ES-I3 (cell line): ENCODE measurements around the gene PLEKHA4.
A peak's percentile ranks its signal among the peaks of the same experiment; 100 is the strongest.

ENCODE experiments used
- H3K36me3 ChIP-seq: 2 replicates; pipeline ENCODE4 v1.6.1; 2013; ENCODE audit warnings: mild to moderate bottlenecking, low read length, control low read depth, moderate library complexity; ENCODE audit not compliant: insufficient read depth
- H3K4me1 ChIP-seq: 2 replicates; pipeline ENCODE4 v1.6.1; 2013; ENCODE audit warnings: mild to moderate bottlenecking, control low read depth, low read length; ENCODE audit not compliant: insufficient read depth
- H3K9ac ChIP-seq: 2 replicates; pipeline ENCODE4 v1.6.1; 2013; ENCODE audit warnings: low read depth, mild to moderate bottlenecking, low read length, moderate library complexity
- H3K9me3 ChIP-seq: 2 replicates; pipeline ENCODE4 v1.6.1; 2013; ENCODE audit warnings: mild to moderate bottlenecking, low read length, moderate library complexity; ENCODE audit not compliant: control insufficient read depth, insufficient read depth

Gene PLEKHA4

GRCh38 chr19:48814895-48815294, 53.5 kb downstream of the PLEKHA4 start:
- Histone ChIP-seq H3K9me3 (no peaks in the 10 kb centered on the region), H3K4me1 (peaks cover 3% of the 10 kb centered on the region), H3K9ac (no peak overlapping the region), H3K36me3 (no peaks in the 10 kb centered on the region)

- peaks cover 5% of the 10 kb centered on the region for H3K4me1 ChIP-seq
- no peaks in the 10 kb centered on the region for H3K9me3 ChIP-seq
- no peaks in the 10 kb centered on the region for H3K36me3 ChIP-seq
- no peak overlapping the region for H3K9ac ChIP-seq
These were observed 55.1 kb downstream of the PLEKHA4 start for GRCh38 chr19:48813123-48813913.

GRCh38 chr19:48812094-48812929, 56.1 kb downstream of the PLEKHA4 start:
- Histone ChIP-seq H3K9me3 (no peaks in the 10 kb centered on the region), H3K4me1 (peaks cover 5% of the 10 kb centered on the region), H3K9ac (peak overlapping the region; percentile 42; the same call in 1 of the 2 replicates), H3K36me3 (no peaks in the 10 kb centered on the region)

- Histone ChIP-seq H3K4me1 (peaks cover 10% of the 10 kb centered on the region), H3K9ac (peak overlapping the region; percentile 56; the same call in 1 of the 2 replicates), H3K36me3 (no peaks in the 10 kb centered on the region), H3K9me3 (no peaks in the 10 kb centered on the region)
These were observed 58.3 kb downstream of the PLEKHA4 start for GRCh38 chr19:48810151-48810550.

GRCh38 chr19:48807590-48808308, 60.7 kb downstream of the PLEKHA4 start:
- peaks cover 10% of the 10 kb centered on the region for H3K4me1 ChIP-seq
- no peaks in the 10 kb centered on the region for H3K36me3 ChIP-seq
- no peak overlapping the region; the same call in 1 of the 2 replicates for H3K9ac ChIP-seq
- H3K9me3 ChIP-seq: no peaks in the 10 kb centered on the region

GRCh38 chr19:48806818-48807589, 61.4 kb downstream of the PLEKHA4 start:
- Histone ChIP-seq H3K36me3 (no peaks in the 10 kb centered on the region), H3K4me1 (peaks cover 10% of the 10 kb centered on the region), H3K9ac (peak overlapping the region; percentile 17; the same call in 1 of the 2 replicates), H3K9me3 (no peaks in the 10 kb centered on the region)

GRCh38 chr19:48806518-48806817, 61.9 kb downstream of the PLEKHA4 start:
- Histone ChIP-seq H3K9me3 (no peaks in the 10 kb centered on the region), H3K4me1 (peaks cover 10% of the 10 kb centered on the region), H3K9ac (no peak overlapping the region), H3K36me3 (no peaks in the 10 kb centered on the region)

- Histone ChIP-seq H3K36me3 (no peaks in the 10 kb centered on the region), H3K4me1 (peaks cover 10% of the 10 kb centered on the region), H3K9ac (no peak overlapping the region), H3K9me3 (no peaks in the 10 kb centered on the region)
These were observed 63.0 kb downstream of the PLEKHA4 start for GRCh38 chr19:48805452-48805851.

GRCh38 chr19:48804496-48804895, 63.9 kb downstream of the PLEKHA4 start:
- Histone ChIP-seq H3K9me3 (no peaks in the 10 kb centered on the region), H3K4me1 (peaks cover 7% of the 10 kb centered on the region; the same call in 1 of the 2 replicates), H3K9ac (no peak overlapping the region), H3K36me3 (no peaks in the 10 kb centered on the region)

- peaks cover 17% of the 10 kb centered on the region for H3K4me1 ChIP-seq
- no peaks in the 10 kb centered on the region for H3K9me3 ChIP-seq
- H3K36me3 ChIP-seq: no peaks in the 10 kb centered on the region
- H3K9ac ChIP-seq: no peak overlapping the region
These were observed 65.8 kb downstream of the PLEKHA4 start for GRCh38 chr19:48802623-48803022.

GRCh38 chr19:48799358-48800300, 68.8 kb downstream of the PLEKHA4 start:
- Histone ChIP-seq H3K4me1 (peaks cover 13% of the 10 kb centered on the region), H3K9ac (no peak overlapping the region), H3K9me3 (no peaks in the 10 kb centered on the region), H3K36me3 (no peaks in the 10 kb centered on the region)

GRCh38 chr19:48798937-48799336, 69.5 kb downstream of the PLEKHA4 start:
- Histone ChIP-seq H3K4me1 (peaks cover 13% of the 10 kb centered on the region), H3K36me3 (no peaks in the 10 kb centered on the region), H3K9ac (no peak overlapping the region), H3K9me3 (no peaks in the 10 kb centered on the region)

- Histone ChIP-seq H3K36me3 (no peaks in the 10 kb centered on the region), H3K9ac (no peak overlapping the region)
These were observed 71.3 kb downstream of the PLEKHA4 start for GRCh38 chr19:48797103-48797502.

More at GRCh38 chr19:48797103-48797502, 71.3 kb downstream of the PLEKHA4 start:
- Histone ChIP-seq H3K4me1 (peaks cover 13% of the 10 kb centered on the region), H3K9me3 (no peaks in the 10 kb centered on the region)
